T-cell (primary cell): Measurements from ENCODE around the gene IKZF2. TPM values are rescaled to one million over a fixed set of nuclear protein-coding genes. Genes with fewer than 3 reads are reported as not detected.
A peak's percentile ranks its signal among the peaks of the same experiment; 100 is the strongest.

ENCODE experiments used
- ATAC-seq, 4 experiments: fragments of 200-7000 bp in 3 of 4; fragments of 150-1000 bp in 1 of 4; cut with Tn5 transposase; replicated peaks in 1 of 4; 1 replicate in 3 of 4; 2 replicates in 1 of 4; pipeline ENCODE4 v1.10.0; 2021; ENCODE audit warnings: moderate library complexity in 3 of 4, mild to moderate bottlenecking in 2 of 4, moderate number of reproducible peaks in 1 of 4
- CTCF ChIA-PET, 2 donors: fragments of 300-600 bp; sonication (Branson Sonifier 250); formaldehyde crosslinking; loops; one replicate each; lab custom pipeline; 2022; ENCODE audit warnings: antibody characterized with exemption in 2 of 2; lab: Charles Lee
- POLR2A ChIA-PET, 2 donors: fragments of 300-600 bp; sonication (Branson Sonifier 250); formaldehyde crosslinking; loops; one replicate each; lab custom pipeline; 2022; ENCODE audit warnings: antibody characterized with exemption in 2 of 2; lab: Charles Lee
- DNase-seq, 35 experiments: peaks; one replicate each; pipeline versions ENCODE4 v3.0.0 to v3.0.0-alpha.2; 2013 to 2023
- H3K27ac ChIP-seq: one replicate; pipeline ENCODE4 v1.5.1; 2013; ENCODE audit warnings: low read length
- H3K27me3 ChIP-seq, 2 experiments: replicated peaks in 1 of 2; 1 replicate in 1 of 2; 2 replicates in 1 of 2; pipeline versions ENCODE4 v1.6.1 to v1.7.0; 2013; ENCODE audit warnings: low read length in 1 of 2, mixed read lengths in 1 of 2; ENCODE audit not compliant: control insufficient read depth in 2 of 2, insufficient read depth in 2 of 2; ENCODE audit errors: extremely low read depth in 1 of 2
- H3K36me3 ChIP-seq, 2 donors: 1 replicate in 1 of 2; 2 replicates in 1 of 2; pipeline versions ENCODE4 v1.6.1 to v1.7.0; 2013; ENCODE audit warnings: low read length in 1 of 2; ENCODE audit not compliant: control insufficient read depth in 2 of 2, insufficient read depth in 1 of 2; ENCODE audit errors: extremely low read depth in 1 of 2
- H3K4me1 ChIP-seq, 2 experiments: 1 replicate in 1 of 2; 2 replicates in 1 of 2; pipeline versions ENCODE4 v1.6.1 to v1.7.0; 2013; ENCODE audit warnings: low read length in 2 of 2, mixed read lengths in 1 of 2; ENCODE audit not compliant: insufficient read depth in 2 of 2, control insufficient read depth in 1 of 2; ENCODE audit errors: extremely low read depth in 1 of 2
- H3K4me3 ChIP-seq, 2 donors: 1 replicate in 1 of 2; 2 replicates in 1 of 2; pipeline versions ENCODE4 v1.5.1 to v1.7.0; 2013; ENCODE audit warnings: mild to moderate bottlenecking in 2 of 2, low read length in 1 of 2, moderate library complexity in 1 of 2; ENCODE audit not compliant: control insufficient read depth in 1 of 2; ENCODE audit errors: extremely low read depth in 1 of 2
- H3K9me3 ChIP-seq: 2 replicates; pipeline ENCODE4 v1.7.0; 2013
- H3K27ac Mint-ChIP-seq, 2 donors: one replicate each; pipeline ENCODE4 v1.8.0; 2020 to 2021; ENCODE audit warnings: mild to moderate bottlenecking in 2 of 2, mixed read lengths in 2 of 2
- H3K27me3 Mint-ChIP-seq, 2 donors: one replicate each; pipeline ENCODE4 v1.8.0; 2021 to 2022; ENCODE audit warnings: mixed read lengths in 2 of 2
- H3K36me3 Mint-ChIP-seq: one replicate; pipeline ENCODE4 v1.8.0; 2021; ENCODE audit warnings: mixed read lengths
- H3K4me1 Mint-ChIP-seq, 3 donors: one replicate each; pipeline ENCODE4 v1.8.0; 2020 to 2022; ENCODE audit warnings: mixed read lengths in 3 of 3, mild to moderate bottlenecking in 1 of 3
- H3K4me3 Mint-ChIP-seq, 3 donors: one replicate each; pipeline ENCODE4 v1.8.0; 2020 to 2022; ENCODE audit warnings: mild to moderate bottlenecking in 3 of 3, mixed read lengths in 3 of 3, moderate library complexity in 3 of 3
- H3K9me3 Mint-ChIP-seq, 3 donors: one replicate each; pipeline ENCODE4 v1.8.0; 2020 to 2022; ENCODE audit warnings: mixed read lengths in 3 of 3
- WGBS: methylation state at CpG from one replicate; pipeline ENCODE4 v1.1.5; 2013; ENCODE audit warnings: missing lambda C conversion rate; ENCODE audit not compliant: insufficient coverage; 5-methylcytosine and 5-hydroxymethylcytosine counted together
- total RNA-seq, 35 experiments: library from RNA in 6 of 35; stranded (reverse) in 6 of 35; fragments of 120-200 nt in 1 of 35; gene quantifications; one replicate each; pipeline versions ENCODE4 v1.2.1 to v1.2.4 and lab custom pipeline; 2013 to 2026

IKZF2 gene
- total RNA-seq, 5 donors from 2014 or later (not counting 1 experiment from before 2014, with no cell fraction given), result 23.4 to 64.1 (median 31.0) TPM

DNA sequence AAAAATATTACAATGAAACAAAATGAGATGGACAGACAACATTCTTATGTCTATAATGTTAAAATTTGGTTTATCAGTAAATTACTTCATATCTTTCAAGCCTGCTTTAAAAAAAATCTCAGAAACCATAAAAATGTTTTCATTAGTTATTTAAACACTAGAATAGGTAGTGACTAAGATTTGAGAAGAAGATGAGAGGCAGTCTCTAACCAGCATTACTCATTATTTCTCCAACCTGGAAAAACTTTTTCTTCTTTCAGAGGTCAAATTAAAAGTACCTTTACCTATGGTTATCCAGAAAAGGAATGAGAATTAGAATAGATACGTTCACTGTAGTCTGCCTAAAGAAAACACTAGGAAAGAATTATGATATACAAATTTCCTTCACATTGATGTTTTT lies 50.3 kb downstream of the IKZF2 start:
- Histone ChIP-seq H3K4me1 (peaks cover 5 to 59% of the 10 kb centered on the region in 2 experiments), H3K27ac (peak overlapping the region; percentile 58), H3K4me3 (no peak overlapping the region), H3K27me3 (no peaks in the 10 kb centered on the region), H3K9me3 (no peaks in the 10 kb centered on the region), H3K36me3 (no peaks in the 10 kb centered on the region)
- no peaks in the 10 kb centered on the region for H3K36me3 Mint-ChIP-seq
- WGBS, result no CpG with 5 or more reads among the region's 1 CpG
- H3K9me3 Mint-ChIP-seq, result no peaks in the 10 kb centered on the region
- H3K4me3 Mint-ChIP-seq, result no peak overlapping the region
- H3K27me3 Mint-ChIP-seq, result peaks cover 0 to 5% of the 10 kb centered on the region in 2 donors
- CTCF ChIA-PET, result interaction anchor here in 1 of 2 donors (1.0 kb wide), 1 partner anchor 23 kb away, joined by 3 read pairs; no protein-coding TSS in a partner anchor
- peak overlapping the region in 1 of 2 donors; percentile 7 for H3K27ac Mint-ChIP-seq
- POLR2A ChIA-PET, result no interaction called here
- no peak for ATAC-seq
- no peak for DNase-seq
- H3K4me1 Mint-ChIP-seq, result peaks cover 30 to 34% (median 33%) of the 10 kb centered on the region in 3 donors

DNA sequence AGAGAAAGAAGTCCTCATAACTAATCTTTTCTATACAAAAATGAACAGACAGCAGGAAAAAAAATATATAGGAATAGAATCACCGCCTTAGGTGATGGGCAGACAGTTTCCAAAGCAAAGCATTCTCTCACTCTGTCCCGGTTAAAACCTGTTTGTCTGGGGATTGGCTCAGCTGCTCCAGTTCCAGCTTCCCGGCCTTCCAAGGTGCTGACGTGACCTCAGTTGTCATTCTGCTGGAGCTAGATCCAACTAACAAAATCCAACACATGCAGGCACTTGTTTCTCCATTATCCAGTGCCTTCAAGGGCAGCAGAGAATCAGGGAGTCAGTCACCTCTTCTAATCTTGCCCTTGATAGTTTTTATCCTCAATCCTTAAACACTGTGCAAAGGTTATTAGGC lies 52.8 kb downstream of the IKZF2 start:
- H3K4me3 Mint-ChIP-seq, result peak overlapping the region in 1 of 3 donors; percentile 22
- H3K4me1 ChIP-seq, result peaks cover 0 to 54% of the 10 kb centered on the region in 2 experiments
- peaks cover 19 to 24% (median 20%) of the 10 kb centered on the region in 3 donors for H3K4me1 Mint-ChIP-seq
- no peaks in the 10 kb centered on the region for H3K27me3 Mint-ChIP-seq
- ChIA-PET CTCF (interaction anchor here in 1 of 2 donors (0.6 kb wide), 1 partner anchor 9 kb away, joined by 4 read pairs; no protein-coding TSS in a partner anchor), POLR2A (no interaction called here)
- H3K4me3 ChIP-seq, result no peak overlapping the region
- no peaks in the 10 kb centered on the region for H3K36me3 ChIP-seq
- 77% methylated on average over 4 of the region's 4 CpGs for WGBS
- H3K9me3 Mint-ChIP-seq, result no peaks in the 10 kb centered on the region
- ATAC-seq (no peak), DNase-seq (no peak)
- H3K27me3 ChIP-seq, result no peaks in the 10 kb centered on the region
- H3K27ac ChIP-seq, result peak overlapping the region; percentile 1
- no peaks in the 10 kb centered on the region for H3K36me3 Mint-ChIP-seq
- H3K27ac Mint-ChIP-seq, result peak overlapping the region in 1 of 2 donors; percentile 66
- H3K9me3 ChIP-seq, result no peaks in the 10 kb centered on the region

DNA sequence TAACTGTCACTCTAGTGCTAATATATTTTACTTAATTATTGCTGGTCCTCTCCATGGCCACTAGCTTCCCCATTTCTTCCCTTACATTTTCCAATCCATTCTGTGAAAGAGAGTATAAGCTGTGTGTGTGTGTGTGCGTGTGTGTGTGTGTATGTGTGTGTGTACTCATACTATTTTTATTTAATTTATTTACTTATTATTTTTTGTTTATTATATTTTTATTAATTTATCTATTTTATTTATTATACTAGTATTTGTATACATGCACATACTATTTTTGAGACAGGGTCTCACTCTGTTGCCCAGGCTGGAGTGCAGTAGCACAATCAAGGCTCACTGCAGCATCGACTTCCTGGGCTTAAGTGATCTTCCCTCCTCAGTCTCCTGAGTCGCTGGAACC lies 59.6 kb downstream of the IKZF2 start:
- H3K36me3 ChIP-seq, result no peaks in the 10 kb centered on the region
- peaks cover 0 to 11% (median 8%) of the 10 kb centered on the region in 3 donors for H3K4me1 Mint-ChIP-seq
- H3K27ac ChIP-seq, result no peak overlapping the region
- no peaks in the 10 kb centered on the region for H3K27me3 ChIP-seq
- no peaks in the 10 kb centered on the region for H3K27me3 Mint-ChIP-seq
- H3K36me3 Mint-ChIP-seq, result no peaks in the 10 kb centered on the region
- H3K4me3 ChIP-seq, result no peak overlapping the region
- WGBS, result no CpG with 5 or more reads among the region's 3 CpGs
- no peak overlapping the region for H3K27ac Mint-ChIP-seq
- no peak overlapping the region for H3K4me3 Mint-ChIP-seq
- ChIA-PET POLR2A (no interaction called here), CTCF (no interaction called here)
- H3K9me3 ChIP-seq, result no peaks in the 10 kb centered on the region
- no peaks in the 10 kb centered on the region for H3K9me3 Mint-ChIP-seq
- DNase-seq (no peak), ATAC-seq (no peak)
- H3K4me1 ChIP-seq, result peaks cover 0 to 8% of the 10 kb centered on the region in 2 experiments

DNA sequence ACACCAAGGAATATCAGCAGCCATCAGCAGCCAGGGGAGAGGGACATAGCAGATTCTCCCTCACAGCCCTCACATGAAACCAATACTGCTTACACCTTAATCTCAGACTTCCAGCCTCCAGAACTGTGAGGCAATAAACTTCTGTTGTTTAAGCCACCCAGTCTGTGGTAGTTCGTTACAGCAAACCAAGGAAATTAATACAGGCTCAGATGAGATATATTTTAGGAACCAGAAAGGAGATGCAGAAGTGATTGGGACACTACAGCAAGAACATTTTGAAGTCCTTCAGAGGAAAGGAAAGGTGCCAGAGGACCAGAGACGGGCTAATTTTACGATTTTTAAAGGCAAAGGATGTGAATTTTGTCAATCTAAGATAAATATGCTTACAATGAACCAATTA lies 60.6 kb downstream of the IKZF2 start:
- Histone ChIP-seq H3K27ac (no peak overlapping the region), H3K9me3 (no peaks in the 10 kb centered on the region), H3K4me1 (peaks cover 0 to 8% of the 10 kb centered on the region in 2 experiments), H3K27me3 (no peaks in the 10 kb centered on the region), H3K4me3 (no peak overlapping the region), H3K36me3 (no peaks in the 10 kb centered on the region)
- H3K27me3 Mint-ChIP-seq, result no peaks in the 10 kb centered on the region
- H3K4me1 Mint-ChIP-seq, result peaks cover 0 to 11% (median 8%) of the 10 kb centered on the region in 3 donors
- no peak overlapping the region for H3K4me3 Mint-ChIP-seq
- ChIA-PET POLR2A (no interaction called here), CTCF (no interaction called here)
- no peak for ATAC-seq
- no peaks in the 10 kb centered on the region for H3K36me3 Mint-ChIP-seq
- DNase-seq, result no peak
- peak overlapping the region in 1 of 2 donors; percentile 13 for H3K27ac Mint-ChIP-seq
- WGBS, result 83% methylated on average over 1 of the region's 3 CpGs
- no peaks in the 10 kb centered on the region for H3K9me3 Mint-ChIP-seq

DNA sequence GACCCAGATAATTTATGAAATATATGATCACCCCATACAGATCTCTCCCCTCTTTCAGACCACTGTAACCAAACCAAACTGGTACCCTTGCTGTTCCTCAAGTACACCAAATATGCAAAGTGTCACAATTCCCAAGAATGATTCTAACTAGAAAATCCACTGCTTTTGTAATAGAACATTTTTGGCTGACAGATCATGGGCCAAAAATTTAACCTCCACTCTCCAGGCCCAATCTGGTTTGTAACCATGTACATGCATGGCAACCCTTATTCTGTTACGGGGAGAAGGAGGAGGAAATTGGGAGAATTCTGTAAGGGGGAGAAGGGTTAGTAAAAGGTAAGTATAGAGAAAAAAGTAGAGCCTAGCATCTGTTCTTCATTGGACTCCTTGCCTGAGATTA lies 62.0 kb downstream of the IKZF2 start:
- H3K4me1 ChIP-seq, result peaks cover 0 to 6% of the 10 kb centered on the region in 2 experiments
- 100% methylated on average over 1 of the region's 1 CpG for WGBS
- H3K4me3 ChIP-seq, result no peak overlapping the region
- Mint-ChIP-seq H3K4me3 (no peak overlapping the region), H3K27ac (peak overlapping the region in 1 of 2 donors; percentile 17), H3K9me3 (no peaks in the 10 kb centered on the region), H3K36me3 (no peaks in the 10 kb centered on the region), H3K27me3 (no peaks in the 10 kb centered on the region), H3K4me1 (peaks cover 0 to 12% (median 11%) of the 10 kb centered on the region in 3 donors)
- no peak overlapping the region for H3K27ac ChIP-seq
- DNase-seq (no peak), ATAC-seq (no peak)
- POLR2A ChIA-PET, result no interaction called here
- no peaks in the 10 kb centered on the region for H3K27me3 ChIP-seq
- H3K36me3 ChIP-seq, result no peaks in the 10 kb centered on the region
- CTCF ChIA-PET, result no interaction called here
- H3K9me3 ChIP-seq, result no peaks in the 10 kb centered on the region

DNA sequence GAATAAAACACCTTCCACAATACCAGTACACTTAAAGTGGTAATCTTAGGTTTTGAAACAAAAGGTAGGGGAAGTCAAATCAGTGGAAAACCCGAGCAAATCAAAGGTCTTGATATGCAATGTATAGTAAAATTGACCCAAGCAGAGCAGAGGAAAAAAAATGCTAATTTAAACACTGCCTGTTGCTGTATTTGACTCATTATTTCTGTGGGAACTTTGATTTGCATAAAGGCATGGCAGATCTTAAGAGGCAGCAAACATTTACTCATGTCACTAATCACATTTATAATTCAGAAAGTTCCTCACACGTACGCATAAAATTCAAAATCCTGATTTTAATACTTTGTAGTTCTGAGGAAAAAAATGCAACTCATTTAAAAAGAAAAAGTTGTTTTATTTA lies 64.4 kb downstream of the IKZF2 start:
- Histone ChIP-seq H3K27ac (no peak overlapping the region), H3K9me3 (no peaks in the 10 kb centered on the region), H3K4me3 (no peak overlapping the region), H3K27me3 (no peaks in the 10 kb centered on the region), H3K36me3 (no peaks in the 10 kb centered on the region), H3K4me1 (no peaks in the 10 kb centered on the region)
- H3K27me3 Mint-ChIP-seq, result no peaks in the 10 kb centered on the region
- H3K9me3 Mint-ChIP-seq, result no peaks in the 10 kb centered on the region
- ChIA-PET POLR2A (no interaction called here), CTCF (no interaction called here)
- DNase-seq (no peak), ATAC-seq (no peak)
- no peak overlapping the region for H3K27ac Mint-ChIP-seq
- H3K36me3 Mint-ChIP-seq, result no peaks in the 10 kb centered on the region
- H3K4me1 Mint-ChIP-seq, result peaks cover 0 to 11% (median 10%) of the 10 kb centered on the region in 3 donors
- no CpG with 5 or more reads among the region's 3 CpGs for WGBS
- H3K4me3 Mint-ChIP-seq, result no peak overlapping the region
